GM12878 (cell line): Measurements from ENCODE around the gene PNLDC1. TPM values are rescaled to one million over a fixed set of nuclear protein-coding genes. Genes with fewer than 3 reads are reported as not detected.

Source experiments
- ATAC-seq: fragments of 200-7000 bp; cut with Tn5 transposase; 3 replicates; pipeline ENCODE4 v1.9.1; 2020; ENCODE audit warnings: mild to moderate bottlenecking, moderate library complexity
- BruUV-seq: library from RNA; stranded (reverse); fragments of 400-500 nt; replicated peaks from 2 replicates; lab custom pipeline; 2021; lab: Mats Ljungman, UMichigan
- CTCF ChIA-PET: fragments of 300-600 bp; sonication (Branson Sonifier 250); formaldehyde crosslinking; extraction: SDS; loops from one replicate; lab custom pipeline; 2021; ENCODE audit warnings: inconsistent platforms; lab: Yijun Ruan, JAX
- POLR2A ChIA-PET: fragments of 350-600 bp; formaldehyde crosslinking; extraction: SDS; loops from one replicate; lab custom pipeline; 2021; ENCODE audit warnings: inconsistent platforms; lab: Charles Lee
- RAD21 ChIA-PET: fragments of 300-600 bp; sonication (Branson Sonifier 250); formaldehyde crosslinking; loops from one replicate; lab custom pipeline; 2023; ENCODE audit warnings: antibody characterized with exemption; ENCODE audit not compliant: unreplicated experiment; lab: Charles Lee
- SMC1A ChIA-PET: fragments of 300-600 bp; sonication (Branson Sonifier 250); formaldehyde crosslinking; loops from one replicate; lab custom pipeline; 2023; ENCODE audit not compliant: unreplicated experiment, uncharacterized antibody; lab: Charles Lee
- DNase-seq: peaks from one replicate; pipeline ENCODE4 v3.0.0-alpha.2; 2011; ENCODE audit warnings: low read depth, low spot score
- FAIRE-seq: peaks from 3 replicates; lab custom pipeline; 2011; peaks lifted over from hg19 to GRCh38; lab: Jason Lieb, UNC
- H2AFZ ChIP-seq: 2 replicates; pipeline ENCODE4 v1.6.0; 2011; ENCODE audit warnings: low read depth, low read length, control low read depth; ENCODE audit not compliant: control insufficient read depth
- H3K27ac ChIP-seq: 2 replicates; pipeline ENCODE4 v1.5.1; 2011; ENCODE audit warnings: control low read depth; ENCODE audit not compliant: control insufficient read depth, insufficient read depth
- H3K27me3 ChIP-seq, 2 experiments: replicated peaks in 1 of 2; 2 replicates each; pipeline versions ENCODE4 v1.6.0 to v1.6.1; 2011; ENCODE audit warnings: low read length in 1 of 2; ENCODE audit not compliant: control insufficient read depth in 2 of 2, insufficient read depth in 2 of 2
- H3K36me3 ChIP-seq, 2 experiments: 2 replicates each; pipeline ENCODE4 v1.5.1; 2011; ENCODE audit warnings: low read length in 1 of 2; ENCODE audit not compliant: control insufficient read depth in 2 of 2, insufficient read depth in 2 of 2
- H3K4me1 ChIP-seq: 2 replicates; pipeline ENCODE4 v1.6.1; 2011; ENCODE audit warnings: mild to moderate bottlenecking, low read length, moderate library complexity, mixed read lengths; ENCODE audit not compliant: control insufficient read depth, insufficient read depth
- H3K4me2 ChIP-seq: 2 replicates; pipeline ENCODE4 v1.6.0; 2011; ENCODE audit warnings: control low read depth; ENCODE audit not compliant: control insufficient read depth, insufficient read depth
- H3K4me3 ChIP-seq: fragments of 200-600 bp; sonication (generic); 2 replicates; pipeline ENCODE4 v1.5.1; 2016
- H3K79me2 ChIP-seq: 2 replicates; pipeline ENCODE4 v1.6.0; 2011; ENCODE audit warnings: low read length; ENCODE audit not compliant: control insufficient read depth, insufficient read depth
- H3K9ac ChIP-seq: 2 replicates; pipeline ENCODE4 v1.8.0; 2011; ENCODE audit warnings: low read length, control low read depth, mixed read lengths; ENCODE audit not compliant: control insufficient read depth, insufficient read depth
- H3K9me3 ChIP-seq: replicated peaks from 3 replicates; pipeline ENCODE4 v1.5.1; 2011; ENCODE audit warnings: mild to moderate bottlenecking, low read length; ENCODE audit not compliant: control insufficient read depth, insufficient read depth
- H4K20me1 ChIP-seq: 2 replicates; pipeline ENCODE4 v1.6.0; 2011; ENCODE audit not compliant: control insufficient read depth, insufficient read depth
- CBX3 ChIP-seq: fragments of 200-600 bp; sonication (generic); IDR thresholded peaks from 2 replicates; pipeline ENCODE4 v1.6.1; 2016; ENCODE audit warnings: low read depth, borderline replicate concordance
- HDAC6 ChIP-seq: fragments of 200-600 bp; sonication (generic); IDR thresholded peaks from one replicate; pipeline ENCODE4 v1.8.0; 2017; ENCODE audit warnings: antibody characterized with exemption; ENCODE audit not compliant: unreplicated experiment
- MAX ChIP-seq: IDR thresholded peaks from 2 replicates; pipeline ENCODE4 v1.6.1; 2012; ENCODE audit warnings: low read depth, low read length, improper control_type of control experiment
- NR2F1 ChIP-seq: fragments of 450-650 bp; conservative IDR thresholded peaks from 2 replicates; pipeline ENCODE4 v1.6.1; 2017; ENCODE audit warnings: mild to moderate bottlenecking
- PKNOX1 ChIP-seq: fragments of 450-650 bp; IDR thresholded peaks from 2 replicates; pipeline ENCODE4 v1.6.1; 2016; ENCODE audit warnings: mild to moderate bottlenecking
- SIN3A ChIP-seq: IDR thresholded peaks from 2 replicates; pipeline ENCODE4 v1.6.1; 2012; ENCODE audit warnings: low read depth, low read length, improper control_type of control experiment
- ZBED1 ChIP-seq: IDR thresholded peaks from 2 replicates; pipeline ENCODE4 v1.6.1; 2016; ENCODE audit warnings: borderline replicate concordance
- WGBS: methylation state at CpG from one replicate; pipeline ENCODE4 v1.1.6; 2016; ENCODE audit warnings: low lambda C conversion rate; ENCODE audit not compliant: insufficient replicate concordance, insufficient coverage; ENCODE audit errors: missing lambda C conversion rate; 5-methylcytosine and 5-hydroxymethylcytosine counted together
- in situ Hi-C: fragments of 300-500 bp; cut with MboI; formaldehyde crosslinking; loops from 9 replicates; pipeline ENCODE4 v1.14.3; 2018; ENCODE audit warnings: mixed read lengths
- intact Hi-C: fragments of 100-400 bp; cut with micrococcal nuclease; formaldehyde crosslinking; loops from one replicate; pipeline ENCODE4 v1.14.2; 2022; ENCODE audit not compliant: unreplicated experiment
- polyA plus RNA-seq, 11 experiments: library from polyadenylated mRNA; depleted of rRNA in 4 of 11; unstranded in 6 of 11; stranded (reverse) in 5 of 11; fragments of >200 nt; fragmentation: Nextera tagmentation in 4 of 11; fragmentation: Illumina TruSeq in 1 of 11; extraction: Ambion mirVana in 4 of 11; extraction: Trizol in 1 of 11; gene quantifications; 1 replicate in 1 of 11; 2 replicates in 10 of 11; pipeline versions ENCODE4 v1.2.1 to v1.2.3, GENCODE V29; 2011 to 2016; ENCODE audit warnings: inconsistent platforms in 2 of 11, missing spikeins in 2 of 11, low read depth in 1 of 11
- total RNA-seq, 4 experiments: library from RNA; depleted of rRNA in 3 of 4; stranded (reverse); fragments of >200 nt in 3 of 4; fragmentation: Illumina TruSeq in 1 of 4; extraction: Trizol in 1 of 4; gene quantifications; 2 replicates each; pipeline versions ENCODE4 v1.2.1 to v1.2.3, GENCODE V29; 2013 to 2021

The PNLDC1 gene
- total and polyA plus RNA-seq, 10 of the 15 experiments (the other 5 are each of a cell fraction or from before 2014, with no cell fraction given) = 0.06 to 0.25 (median 0.09) TPM; not detected in 2

- no peaks in the 10 kb centered on the region for H3K36me3 ChIP-seq
- intact Hi-C loops (no loop called here), in situ Hi-C loops (no loop called here)
- no peaks in the 10 kb centered on the region for H3K4me1 ChIP-seq
- H3K9me3 ChIP-seq = no peaks in the 10 kb centered on the region
- no peaks in the 10 kb centered on the region for H4K20me1 ChIP-seq
- CTCF ChIA-PET = interaction anchor here (1.6 kb wide), 1 partner anchor 138 kb away, joined by 4 read pairs; no protein-coding TSS in a partner anchor
- ATAC-seq (peak; percentile 73), DNase-seq (no peak), FAIRE-seq (no peak)
- H2AFZ ChIP-seq = peak overlapping the region; percentile 72
- H3K4me2 ChIP-seq = peak overlapping the region; percentile 69
- no peaks in the 10 kb centered on the region for H3K79me2 ChIP-seq
- TF ChIP-seq PKNOX1 (peak; percentile 12; the same call in 1 of the 2 replicates), MAX (no peak)
- H3K27ac ChIP-seq = no peak overlapping the region
- POLR2A ChIA-PET = interaction anchor here (0.6 to 2.1 kb wide), 3 partner anchors 9 to 1510 kb away, joined by 3 to 6 read pairs (median 3); no protein-coding TSS in a partner anchor
- BruUV-seq = no TSS peak
- RAD21 ChIA-PET = no interaction called here
- 33% methylated on average over 28 of the region's 28 CpGs for WGBS
- no peak overlapping the region for H3K4me3 ChIP-seq
- no peak overlapping the region for H3K9ac ChIP-seq
- SMC1A ChIA-PET = interaction anchor here (1.1 kb wide), 1 partner anchor 33 kb away, joined by 3 read pairs; no protein-coding TSS in a partner anchor
- no peaks in the 10 kb centered on the region; a peak in 1 of 4 replicates for H3K27me3 ChIP-seq
Observed at GRCh38 chr6:159819932-159820640, 20.0 kb downstream of the PNLDC1 start.

GRCh38 chr6:159821122-159821521, 21.0 kb downstream of the PNLDC1 start:
- SMC1A ChIA-PET = interaction anchor here (0.6 to 1.1 kb wide), 2 partner anchors 31 to 233 kb away, joined by 3 read pairs; no protein-coding TSS in a partner anchor
- POLR2A ChIA-PET = interaction anchor here (2.1 kb wide), 1 partner anchor 8 kb away, joined by 6 read pairs; no protein-coding TSS in a partner anchor
- no peaks in the 10 kb centered on the region for H3K4me1 ChIP-seq
- no peaks in the 10 kb centered on the region for H3K79me2 ChIP-seq
- no peak for ATAC-seq
- no peak overlapping the region for H3K4me2 ChIP-seq
- TF ChIP-seq ZBED1 (no peak), HDAC6 (no peak), SIN3A (no peak), CBX3 (no peak), NR2F1 (no peak)
- DNase-seq = no peak
- no peaks in the 10 kb centered on the region for H3K9me3 ChIP-seq
- H3K9ac ChIP-seq = no peak overlapping the region
- in situ Hi-C loops (no loop called here), intact Hi-C loops (no loop called here)
- WGBS = 65% methylated on average over 11 of the region's 11 CpGs
- FAIRE-seq = no peak
- RAD21 ChIA-PET = interaction anchor here (0.7 kb wide), 1 partner anchor 40 kb away, joined by 3 read pairs; no protein-coding TSS in a partner anchor
- H3K36me3 ChIP-seq = no peaks in the 10 kb centered on the region
- H4K20me1 ChIP-seq = no peaks in the 10 kb centered on the region
- H2AFZ ChIP-seq = no peak overlapping the region
- H3K27me3 ChIP-seq = no peaks in the 10 kb centered on the region; a peak in 1 of 4 replicates
- CTCF ChIA-PET = interaction anchor here (1.0 to 1.6 kb wide), 2 partner anchors 22 to 139 kb away, joined by 3 to 4 read pairs; no protein-coding TSS in a partner anchor
- H3K27ac ChIP-seq = no peak overlapping the region
- H3K4me3 ChIP-seq = no peak overlapping the region
- BruUV-seq = no TSS peak
